ENCODE data around the gene PRKG1.

DNA sequence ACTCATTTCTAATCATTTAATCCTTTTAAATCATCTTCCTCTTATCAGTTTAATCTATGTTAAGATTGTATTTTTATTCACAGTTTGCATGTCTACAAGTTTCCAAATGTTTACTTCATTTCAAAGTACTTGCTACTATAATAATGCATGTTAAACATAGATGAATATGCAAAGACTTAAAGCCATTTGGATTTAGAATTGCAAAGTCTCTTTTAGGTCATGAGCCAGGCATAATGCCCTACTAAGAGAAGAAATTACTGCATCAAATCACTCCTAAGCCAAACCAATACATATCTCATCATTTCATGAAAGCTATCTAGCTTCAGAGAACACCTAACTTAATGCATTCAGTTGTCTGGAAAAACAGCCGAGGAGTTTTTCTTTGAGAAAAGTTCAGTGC is 266.1 kb downstream of the PRKG1 start:
- TF ChIP-seq POLR2AphosphoS5 (IDR thresholded peaks at IDR 0.05; ENCODE audit: low read depth, low read length) = no peak
- no peak for TF ChIP-seq SIN3A (IDR thresholded peaks at IDR 0.05; ENCODE audit: borderline replicate concordance, insufficient read depth, low read length)
- no peak for TF ChIP-seq TAF1 (IDR thresholded peaks at IDR 0.05; ENCODE audit: borderline replicate concordance, insufficient read depth, low read length)
- TF ChIP-seq, protein P1, sequence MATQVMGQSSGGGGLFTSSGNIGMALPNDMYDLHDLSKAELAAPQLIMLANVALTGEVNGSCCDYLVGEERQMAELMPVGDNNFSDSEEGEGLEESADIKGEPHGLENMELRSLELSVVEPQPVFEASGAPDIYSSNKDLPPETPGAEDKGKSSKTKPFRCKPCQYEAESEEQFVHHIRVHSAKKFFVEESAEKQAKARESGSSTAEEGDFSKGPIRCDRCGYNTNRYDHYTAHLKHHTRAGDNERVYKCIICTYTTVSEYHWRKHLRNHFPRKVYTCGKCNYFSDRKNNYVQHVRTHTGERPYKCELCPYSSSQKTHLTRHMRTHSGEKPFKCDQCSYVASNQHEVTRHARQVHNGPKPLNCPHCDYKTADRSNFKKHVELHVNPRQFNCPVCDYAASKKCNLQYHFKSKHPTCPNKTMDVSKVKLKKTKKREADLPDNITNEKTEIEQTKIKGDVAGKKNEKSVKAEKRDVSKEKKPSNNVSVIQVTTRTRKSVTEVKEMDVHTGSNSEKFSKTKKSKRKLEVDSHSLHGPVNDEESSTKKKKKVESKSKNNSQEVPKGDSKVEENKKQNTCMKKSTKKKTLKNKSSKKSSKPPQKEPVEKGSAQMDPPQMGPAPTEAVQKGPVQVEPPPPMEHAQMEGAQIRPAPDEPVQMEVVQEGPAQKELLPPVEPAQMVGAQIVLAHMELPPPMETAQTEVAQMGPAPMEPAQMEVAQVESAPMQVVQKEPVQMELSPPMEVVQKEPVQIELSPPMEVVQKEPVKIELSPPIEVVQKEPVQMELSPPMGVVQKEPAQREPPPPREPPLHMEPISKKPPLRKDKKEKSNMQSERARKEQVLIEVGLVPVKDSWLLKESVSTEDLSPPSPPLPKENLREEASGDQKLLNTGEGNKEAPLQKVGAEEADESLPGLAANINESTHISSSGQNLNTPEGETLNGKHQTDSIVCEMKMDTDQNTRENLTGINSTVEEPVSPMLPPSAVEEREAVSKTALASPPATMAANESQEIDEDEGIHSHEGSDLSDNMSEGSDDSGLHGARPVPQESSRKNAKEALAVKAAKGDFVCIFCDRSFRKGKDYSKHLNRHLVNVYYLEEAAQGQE (IDR thresholded peaks at IDR 0.05; ENCODE audit: insufficient read depth in 1 of 2, low read depth in 2 of 2, low read length in 2 of 2) = no peak
